Gastrocnemius medialis (tissue), 4 donors: Measurements from ENCODE around the gene RAB41. TPM values are rescaled to one million over a fixed set of nuclear protein-coding genes. Genes with fewer than 3 reads are reported as not detected.

Experiments
- ATAC-seq, 2 donors: fragments of 150-250 bp; one replicate each; pipeline ENCODE4 v1.9.1; 2016
- DNase-seq, 2 donors: peaks; one replicate each; pipeline ENCODE4 v3.0.0-alpha.2; 2019
- H3K27ac ChIP-seq, 4 donors: fragments of 200-600 bp; sonication (generic); 1 replicate in 1 of 4; 2 replicates in 3 of 4; pipeline ENCODE4 v1.5.1; 2016 to 2018; ENCODE audit warnings: mild to moderate bottlenecking in 2 of 4, moderate library complexity in 1 of 4
- H3K27me3 ChIP-seq, 3 donors: fragments of 200-600 bp; sonication (generic) in 2 of 3; 1 replicate in 1 of 3; 2 replicates in 2 of 3; pipeline versions ENCODE4 v1.5.1 to v1.6.0; 2016 to 2019; ENCODE audit warnings: mild to moderate bottlenecking in 1 of 3, moderate library complexity in 1 of 3
- H3K36me3 ChIP-seq, 2 donors: fragments of 200-600 bp; sonication (generic) in 1 of 2; one replicate each; pipeline ENCODE4 v1.5.1; 2017 to 2018
- H3K4me1 ChIP-seq, 2 donors: fragments of 200-600 bp; sonication (generic) in 1 of 2; one replicate each; pipeline ENCODE4 v1.5.1; 2016 to 2017; ENCODE audit warnings: mild to moderate bottlenecking in 2 of 2
- H3K4me3 ChIP-seq, 4 donors: fragments of 200-600 bp; sonication (generic) in 3 of 4; 1 replicate in 1 of 4; 2 replicates in 3 of 4; pipeline ENCODE4 v1.5.1; 2016 to 2019; ENCODE audit warnings: mild to moderate bottlenecking in 2 of 4
- H3K9me3 ChIP-seq, 3 donors: fragments of 200-600 bp; sonication (generic) in 2 of 3; 1 replicate in 1 of 3; 2 replicates in 2 of 3; pipeline ENCODE4 v1.5.1; 2016 to 2019
- POLR2A ChIP-seq, 2 donors: fragments of 450-650 bp; IDR thresholded peaks; one replicate each; pipeline ENCODE4 v1.6.1; 2017; ENCODE audit warnings: antibody characterized with exemption in 2 of 2, mild to moderate bottlenecking in 2 of 2, moderate library complexity in 2 of 2
- in situ Hi-C, 4 donors: fragments of 200-750 bp; cut with MboI; loops; one replicate each; pipeline versions ENCODE4 v1.15.0 to v1.8.0; 2017; ENCODE audit warnings: low sequenced_read_pairs in 4 of 4
- intact Hi-C: fragments of 100-400 bp; cut with DNase I; formaldehyde crosslinking; loops from one replicate; pipeline ENCODE4 v1.15.1; 2023; ENCODE audit warnings: low total_unique reads
- total RNA-seq, 4 donors: library from RNA; depleted of rRNA; stranded (reverse); fragments of >200 nt; gene quantifications; one replicate each; pipeline versions ENCODE4 v1.1.0 to v1.2.3, GENCODE V29; 2016
- TF ChIP-seq, protein P1 (sequence below), 5 experiments: fragments of 450-650 bp in 3 of 5; fragments of 200-600 bp in 2 of 5; sonication (generic) in 2 of 5; IDR thresholded peaks in 4 of 5; conservative IDR thresholded peaks in 1 of 5; 1 replicate in 4 of 5; 2 replicates in 1 of 5; pipeline ENCODE4 v1.5.1; 2016 to 2019; ENCODE audit warnings: antibody characterized with exemption in 5 of 5, mild to moderate bottlenecking in 3 of 5, moderate library complexity in 3 of 5

RAB41 gene
- total RNA-seq, 4 donors from 2014 or later, result not detected

DNA sequence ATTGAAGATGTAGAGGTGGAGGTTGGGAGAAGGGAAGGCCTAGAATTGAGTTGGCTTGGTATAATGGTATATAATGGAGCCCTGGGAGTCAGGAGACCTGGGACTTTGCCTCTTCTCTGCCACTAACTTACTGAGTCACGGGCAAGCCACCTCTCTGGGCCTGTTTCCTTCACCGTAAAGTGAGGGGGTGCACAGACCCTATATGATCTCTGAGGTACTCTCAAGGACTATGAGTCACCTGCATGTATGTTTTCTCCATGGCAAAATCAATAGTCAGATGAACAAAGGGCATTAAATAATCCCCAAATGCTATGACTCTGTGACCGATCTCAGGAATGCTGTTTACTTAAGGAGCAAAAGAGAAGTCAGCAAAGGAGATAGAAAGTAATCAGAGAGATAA is 27.1 kb upstream of the RAB41 start:
- in situ Hi-C loops, result no loop called here
- intact Hi-C loops, result no loop called here
- Histone ChIP-seq H3K4me1 (no peaks in the 10 kb centered on the region), H3K27ac (no peak overlapping the region), H3K9me3 (no peaks in the 10 kb centered on the region), H3K4me3 (no peak overlapping the region), H3K36me3 (no peaks in the 10 kb centered on the region), H3K27me3 (no peaks in the 10 kb centered on the region)
- no peak for ATAC-seq
- TF ChIP-seq, protein P1, sequence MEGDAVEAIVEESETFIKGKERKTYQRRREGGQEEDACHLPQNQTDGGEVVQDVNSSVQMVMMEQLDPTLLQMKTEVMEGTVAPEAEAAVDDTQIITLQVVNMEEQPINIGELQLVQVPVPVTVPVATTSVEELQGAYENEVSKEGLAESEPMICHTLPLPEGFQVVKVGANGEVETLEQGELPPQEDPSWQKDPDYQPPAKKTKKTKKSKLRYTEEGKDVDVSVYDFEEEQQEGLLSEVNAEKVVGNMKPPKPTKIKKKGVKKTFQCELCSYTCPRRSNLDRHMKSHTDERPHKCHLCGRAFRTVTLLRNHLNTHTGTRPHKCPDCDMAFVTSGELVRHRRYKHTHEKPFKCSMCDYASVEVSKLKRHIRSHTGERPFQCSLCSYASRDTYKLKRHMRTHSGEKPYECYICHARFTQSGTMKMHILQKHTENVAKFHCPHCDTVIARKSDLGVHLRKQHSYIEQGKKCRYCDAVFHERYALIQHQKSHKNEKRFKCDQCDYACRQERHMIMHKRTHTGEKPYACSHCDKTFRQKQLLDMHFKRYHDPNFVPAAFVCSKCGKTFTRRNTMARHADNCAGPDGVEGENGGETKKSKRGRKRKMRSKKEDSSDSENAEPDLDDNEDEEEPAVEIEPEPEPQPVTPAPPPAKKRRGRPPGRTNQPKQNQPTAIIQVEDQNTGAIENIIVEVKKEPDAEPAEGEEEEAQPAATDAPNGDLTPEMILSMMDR (IDR thresholded peaks at IDR 0.05 in 4 of 5, conservative IDR thresholded peaks at IDR 0.05 in 1 of 5), result no peak
- TF ChIP-seq POLR2A (IDR thresholded peaks at IDR 0.05), result no peak
- no peak for DNase-seq

DNA sequence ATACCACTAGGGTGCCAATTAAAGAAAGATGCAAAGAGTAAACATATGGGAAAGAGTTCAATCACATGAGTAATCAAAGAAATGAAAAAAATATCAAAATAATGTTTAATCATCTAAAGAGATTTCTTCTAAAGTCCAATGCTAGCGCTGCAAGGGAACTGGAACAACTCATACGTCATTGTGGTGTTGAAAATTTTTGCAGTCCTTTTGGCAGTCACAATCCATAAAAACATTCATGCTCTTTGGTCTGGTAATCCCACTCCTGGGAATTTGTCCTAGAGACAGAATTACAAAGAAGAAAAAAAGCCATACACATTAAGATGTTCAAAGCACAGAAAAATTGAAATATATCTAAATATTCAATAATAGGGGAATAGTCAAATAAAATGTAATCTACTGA is 26.5 kb upstream of the RAB41 start:
- intact Hi-C loops (no loop called here), in situ Hi-C loops (no loop called here)
- no peak for DNase-seq
- no peaks in the 10 kb centered on the region for H3K9me3 ChIP-seq
- ATAC-seq, result no peak
- H3K4me1 ChIP-seq, result no peaks in the 10 kb centered on the region
- no peak overlapping the region for H3K27ac ChIP-seq
- no peaks in the 10 kb centered on the region for H3K27me3 ChIP-seq
- no peak overlapping the region for H3K4me3 ChIP-seq
- no peak for TF ChIP-seq POLR2A (IDR thresholded peaks at IDR 0.05)
- TF ChIP-seq, protein P1 (IDR thresholded peaks at IDR 0.05 in 4 of 5, conservative IDR thresholded peaks at IDR 0.05 in 1 of 5), result no peak
- no peaks in the 10 kb centered on the region for H3K36me3 ChIP-seq

DNA sequence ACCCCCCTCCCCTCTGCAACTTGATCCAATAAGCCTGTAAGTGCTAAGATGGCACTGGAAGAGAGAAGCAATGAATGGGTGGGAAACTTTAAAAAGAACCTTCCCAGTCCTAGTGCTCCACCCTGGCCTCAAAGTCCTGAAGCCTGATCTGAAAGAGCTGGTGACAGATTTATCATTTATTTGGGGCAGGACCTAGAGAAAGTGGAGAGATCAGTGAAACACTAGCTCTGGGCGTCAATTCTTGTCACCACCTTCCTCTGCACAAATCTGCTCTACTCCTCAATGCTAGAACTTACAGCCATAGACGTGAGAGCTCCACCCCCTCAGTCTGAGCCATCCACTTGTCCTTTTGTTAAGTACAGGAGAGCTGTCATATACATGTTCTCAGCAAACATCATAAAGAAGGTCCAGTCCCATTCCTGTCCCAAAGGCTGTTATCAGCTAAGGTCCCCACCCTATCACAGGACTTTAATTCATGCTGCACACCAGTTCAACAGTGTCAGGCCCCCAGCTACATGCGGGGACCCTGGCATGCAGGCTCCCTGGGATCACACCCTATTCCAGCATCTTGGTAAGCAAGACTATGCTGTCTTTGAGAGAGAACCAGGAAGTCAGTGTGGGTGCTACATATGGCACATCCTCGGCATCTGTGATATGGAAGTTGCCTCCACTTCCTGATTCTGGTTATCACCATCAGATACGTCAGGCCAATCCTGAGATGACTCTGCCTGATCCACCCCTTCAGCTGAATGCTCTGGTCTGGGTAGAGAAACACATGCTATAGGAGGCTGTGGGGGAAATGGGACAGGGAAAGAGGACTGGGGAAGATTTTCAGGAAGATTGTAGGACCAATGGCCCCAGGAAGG is 24.3 kb upstream of the RAB41 start:
- intact Hi-C loops (no loop called here), in situ Hi-C loops (no loop called here)
- no peak for ATAC-seq
- Histone ChIP-seq H3K9me3 (no peaks in the 10 kb centered on the region), H3K4me1 (no peaks in the 10 kb centered on the region), H3K27me3 (no peaks in the 10 kb centered on the region), H3K27ac (no peak overlapping the region), H3K36me3 (no peaks in the 10 kb centered on the region), H3K4me3 (no peak overlapping the region)
- DNase-seq, result no peak
- TF ChIP-seq, protein P1 (IDR thresholded peaks at IDR 0.05 in 4 of 5, conservative IDR thresholded peaks at IDR 0.05 in 1 of 5), result no peak

DNA sequence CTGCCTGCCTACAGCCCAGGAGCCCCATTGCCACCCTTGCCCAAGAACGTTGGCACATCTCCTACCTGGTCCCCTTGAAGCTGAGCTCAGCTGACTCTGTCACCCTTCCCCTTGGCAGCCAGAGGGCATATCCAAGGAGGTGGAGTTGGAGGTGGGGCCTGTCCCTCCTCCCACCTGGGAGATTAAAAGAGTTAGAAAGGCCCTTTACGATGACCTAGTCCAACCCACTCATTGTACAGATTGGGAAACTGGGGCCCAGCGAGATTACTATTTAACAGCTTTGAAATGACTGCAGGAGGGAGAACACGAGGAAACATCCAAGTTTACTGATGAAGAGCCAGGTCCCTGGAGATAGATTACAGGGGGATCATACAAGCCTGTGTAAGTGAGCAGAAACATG is 21.9 kb upstream of the RAB41 start, which contains the start of gene P2RY4:
TSS of gene P2RY4 (minus strand) at position 101 of the 400 bp plus-strand sequence. CDS start 580 bp downstream, outside the sequence.
- Histone ChIP-seq H3K27ac (no peak within 1 kb of the TSS), H3K9me3 (no peaks in the 10 kb centered on the region), H3K4me1 (no peaks in the 10 kb centered on the region), H3K27me3 (no peaks in the 10 kb centered on the region), H3K4me3 (no peak within 1 kb of the TSS), H3K36me3 (no peaks in the 10 kb centered on the region)
- DNase-seq, result no peak
- intact Hi-C loops, result no loop called here
- no peak for ATAC-seq
- in situ Hi-C loops, result no loop called here
- TF ChIP-seq, protein P1 (IDR thresholded peaks at IDR 0.05 in 4 of 5, conservative IDR thresholded peaks at IDR 0.05 in 1 of 5), result no peak
- TF ChIP-seq POLR2A (IDR thresholded peaks at IDR 0.05), result no peak
